ENCODE measurements around the gene GNPNAT1. TPM values are rescaled to one million over a fixed set of nuclear protein-coding genes. Genes with fewer than 3 reads are reported as not detected.

The GNPNAT1 gene
- total RNA-seq, result 26.7 and 28.0 TPM in 2 replicates

DNA sequence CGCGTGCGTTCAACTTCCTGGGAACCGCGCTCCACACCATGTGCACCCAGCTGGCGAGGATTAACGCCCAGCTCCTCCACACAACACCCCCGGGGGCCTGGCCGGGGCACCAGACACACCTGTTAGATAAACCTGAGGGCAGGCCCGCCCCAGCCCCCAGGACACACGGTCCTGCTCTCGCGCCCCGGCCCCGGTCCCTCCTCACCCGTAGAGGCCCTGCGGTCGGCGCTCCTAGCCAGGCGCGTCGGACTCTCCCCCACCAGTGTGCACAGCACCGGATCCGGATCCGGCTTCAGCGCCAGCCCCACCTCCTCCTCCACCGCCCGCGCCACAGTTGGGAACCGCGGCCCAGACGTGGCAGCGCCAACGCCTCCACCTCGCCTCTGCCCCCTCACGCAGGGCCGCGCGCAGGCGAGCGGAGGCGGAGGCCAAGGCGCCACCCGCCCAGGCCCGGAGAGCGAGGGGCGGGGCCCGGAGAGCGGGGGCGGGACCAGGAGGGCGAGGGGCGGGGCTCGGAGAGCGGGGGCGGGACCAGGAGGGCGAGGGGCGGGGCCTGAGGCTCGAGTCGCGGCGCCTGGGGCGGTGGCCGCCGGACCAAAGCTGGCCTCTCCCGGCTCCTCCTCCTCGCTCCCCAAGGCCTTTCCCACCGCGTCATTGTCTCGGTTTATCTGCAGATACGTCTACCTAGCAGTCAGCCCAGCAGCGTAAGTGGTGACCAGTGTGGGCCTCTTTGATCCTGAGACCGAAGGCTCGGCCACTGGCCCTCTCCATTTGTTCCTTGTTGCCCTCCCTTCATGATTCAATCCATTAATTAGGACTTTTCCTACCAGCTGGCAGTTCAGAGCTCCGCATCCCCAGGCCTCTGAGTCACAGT lies at the start of gene GNPNAT1:
TSS of gene GNPNAT1 (minus strand) at position 385 of the 874 bp plus-strand sequence. CDS start 6,957 bp downstream, outside the sequence.

DNA sequence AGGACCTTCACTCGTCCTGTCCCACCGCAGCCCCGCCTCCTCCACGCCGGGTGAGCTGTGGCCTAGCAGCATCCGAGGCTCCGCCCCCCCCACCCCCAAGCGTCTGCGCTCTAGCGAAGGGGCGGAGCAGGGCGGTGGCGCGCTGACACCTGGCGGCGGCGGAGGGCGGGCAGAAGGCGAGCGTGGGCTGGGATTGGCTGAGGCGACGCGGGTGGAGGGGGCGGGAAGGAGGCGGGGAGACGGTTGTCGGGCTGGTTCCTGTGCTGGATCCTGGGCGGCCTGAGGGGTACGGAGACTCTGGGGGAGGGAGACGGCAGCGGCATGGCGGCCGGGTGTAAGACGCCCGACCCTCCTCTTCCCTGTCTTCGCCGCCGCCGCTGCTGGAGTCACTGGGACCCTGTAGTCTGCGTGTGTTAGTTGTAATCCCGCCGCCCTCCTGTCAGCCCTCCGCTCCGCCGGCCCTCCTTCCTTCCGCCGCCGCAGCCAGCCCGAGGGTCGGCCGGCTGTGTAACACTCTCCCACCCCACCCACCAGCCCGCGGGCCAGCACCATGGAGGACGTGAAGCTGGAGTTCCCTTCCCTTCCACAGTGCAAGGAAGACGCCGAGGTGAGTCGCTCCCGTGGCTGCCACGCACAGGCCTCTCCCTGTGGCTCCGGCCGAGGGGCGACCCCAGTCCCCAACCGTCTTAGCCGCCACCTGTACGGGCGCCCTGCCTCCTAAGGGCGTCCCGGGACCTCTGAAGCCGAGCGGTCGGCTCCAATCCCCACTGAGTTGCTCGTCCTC lies 61.3 kb downstream of the GNPNAT1 start, which contains the start of gene STYX:
TSS of gene STYX (plus strand) at position 242 of the 784 bp plus-strand sequence. CDS start at position 551, 309 bp downstream.

Other genes with a start within 250 kb of the GNPNAT1 start
- 5.1 and 6.4 TPM in 2 replicates for gene TXNDC16, start 239.1 kb downstream of the GNPNAT1 start, total RNA-seq
- gene GPR137C, start 238.8 kb downstream of the GNPNAT1 start, total RNA-seq, result 0.39 and 0.87 TPM in 2 replicates
- gene ERO1A, start 96.0 kb downstream of the GNPNAT1 start, total RNA-seq, result 38.1 and 62.5 TPM in 2 replicates
- gene PSMC6, start 84.4 kb downstream of the GNPNAT1 start, total RNA-seq, result 61.8 and 69.0 TPM in 2 replicates
- gene STYX, start 61.4 kb downstream of the GNPNAT1 start, total RNA-seq, result 14.4 and 16.7 TPM in 2 replicates
- gene FERMT2, start 159.4 kb upstream of the GNPNAT1 start, total RNA-seq, result 86.3 and 93.8 TPM in 2 replicates